GM18909 (cell line): Measurements from ENCODE around the gene PRPF39.
"Not testable (repeated sequence)": the region's sequence is repeated elsewhere in the genome, so short reads cannot be mapped to it uniquely, and the experiment has no call there.

Source experiments
- ATAC-seq: cut with Tn5 transposase; IDR thresholded peaks from one replicate; pipeline ENCODE4 v1.9.1; 2021; ENCODE audit warnings: mild to moderate bottlenecking; ENCODE audit not compliant: unreplicated experiment, poor library complexity

Gene PRPF39

GRCh38 chr14:45081096-45081495 is 2.8 kb upstream of the PRPF39 start:
- not testable (repeated sequence) for ATAC-seq

GRCh38 chr14:45082420-45082819 is 1.5 kb upstream of the PRPF39 start:
- no peak for ATAC-seq

GRCh38 chr14:45083617-45083975 is 320 bp upstream of the PRPF39 start:
- no peak for ATAC-seq

DNA sequence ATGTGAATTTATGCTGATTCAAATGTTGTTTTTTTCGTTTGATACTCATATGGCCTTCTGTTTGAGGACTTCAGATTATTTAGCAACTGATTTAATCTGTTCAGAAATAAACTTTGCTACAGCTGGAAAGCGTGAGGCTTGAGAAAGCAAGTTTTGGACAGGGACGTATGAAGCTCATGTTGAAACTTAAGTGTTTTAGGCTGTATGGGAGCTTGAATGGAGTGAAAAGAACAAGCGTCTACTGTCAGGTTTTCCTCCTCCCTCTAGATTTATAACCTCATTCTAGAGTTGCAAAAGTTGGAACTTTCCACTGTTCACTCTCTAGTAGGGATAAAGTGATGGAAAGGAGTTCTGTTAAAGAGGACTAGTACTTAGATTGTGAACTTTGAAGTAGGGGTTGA is 1.0 kb downstream of the PRPF39 start:
- no peak for ATAC-seq

- ATAC-seq = peak; percentile 80
These were observed 5.9 kb downstream of the PRPF39 start for GRCh38 chr14:45089813-45090212.

DNA sequence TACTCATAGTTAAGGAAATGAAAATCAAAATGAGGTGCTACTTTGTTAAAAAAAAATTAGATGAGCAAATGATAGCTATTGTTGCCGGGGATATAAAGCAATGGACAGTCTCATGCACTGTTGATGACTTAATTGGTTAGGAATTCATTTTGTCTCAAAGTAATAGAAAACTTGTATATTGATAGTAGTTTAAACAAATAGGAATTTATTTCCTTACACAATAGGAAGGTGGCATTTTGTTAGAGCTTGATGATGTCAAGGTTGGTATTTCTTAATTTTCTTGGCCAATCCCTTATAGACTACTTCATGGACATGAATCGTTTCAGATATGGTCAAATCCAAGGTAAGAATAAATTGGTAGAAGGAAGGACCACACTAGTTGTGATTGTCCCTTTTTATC is 7.8 kb downstream of the PRPF39 start:
- no peak for ATAC-seq

- no peak for ATAC-seq
These were observed 10.4 kb downstream of the PRPF39 start for GRCh38 chr14:45094275-45094674.

DNA sequence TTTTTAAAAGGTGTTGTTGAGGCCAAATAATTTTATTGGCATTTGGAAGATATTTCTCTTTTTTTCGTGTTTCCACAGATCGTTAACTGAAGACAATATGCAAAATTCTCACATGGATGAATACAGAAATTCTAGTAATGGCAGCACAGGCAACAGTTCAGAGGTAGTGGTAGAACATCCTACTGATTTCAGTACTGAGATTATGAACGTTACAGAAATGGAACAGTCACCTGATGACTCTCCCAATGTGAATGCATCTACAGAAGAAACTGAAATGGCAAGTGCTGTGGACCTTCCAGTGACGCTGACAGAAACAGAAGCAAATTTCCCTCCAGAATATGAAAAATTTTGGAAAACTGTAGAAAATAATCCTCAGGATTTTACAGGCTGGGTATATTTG is 11.2 kb downstream of the PRPF39 start:
- no peak for ATAC-seq

GRCh38 chr14:45096218-45096617 is 12.3 kb downstream of the PRPF39 start:
- no peak for ATAC-seq

GRCh38 chr14:45103806-45104205 is 19.9 kb downstream of the PRPF39 start:
- no peak for ATAC-seq

DNA sequence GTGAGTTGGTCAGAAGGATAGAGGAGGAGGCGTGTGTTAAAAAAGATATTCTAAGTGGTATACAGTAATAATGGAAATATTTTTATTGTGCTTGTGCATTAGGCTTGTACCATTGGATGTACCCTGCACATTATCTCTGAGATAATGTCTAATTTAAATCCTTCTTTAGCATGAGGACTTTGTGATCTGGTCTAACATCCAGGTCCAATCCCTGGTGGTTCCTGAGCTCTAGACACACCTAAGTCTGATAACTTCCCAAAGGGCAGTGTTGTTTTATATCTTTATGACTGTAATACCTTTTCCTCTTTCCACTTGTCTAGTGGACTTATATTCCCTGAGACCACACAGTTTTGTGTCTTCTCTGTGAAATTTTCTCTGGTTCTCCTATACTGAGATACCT is 20.6 kb downstream of the PRPF39 start:
- no peak for ATAC-seq

DNA sequence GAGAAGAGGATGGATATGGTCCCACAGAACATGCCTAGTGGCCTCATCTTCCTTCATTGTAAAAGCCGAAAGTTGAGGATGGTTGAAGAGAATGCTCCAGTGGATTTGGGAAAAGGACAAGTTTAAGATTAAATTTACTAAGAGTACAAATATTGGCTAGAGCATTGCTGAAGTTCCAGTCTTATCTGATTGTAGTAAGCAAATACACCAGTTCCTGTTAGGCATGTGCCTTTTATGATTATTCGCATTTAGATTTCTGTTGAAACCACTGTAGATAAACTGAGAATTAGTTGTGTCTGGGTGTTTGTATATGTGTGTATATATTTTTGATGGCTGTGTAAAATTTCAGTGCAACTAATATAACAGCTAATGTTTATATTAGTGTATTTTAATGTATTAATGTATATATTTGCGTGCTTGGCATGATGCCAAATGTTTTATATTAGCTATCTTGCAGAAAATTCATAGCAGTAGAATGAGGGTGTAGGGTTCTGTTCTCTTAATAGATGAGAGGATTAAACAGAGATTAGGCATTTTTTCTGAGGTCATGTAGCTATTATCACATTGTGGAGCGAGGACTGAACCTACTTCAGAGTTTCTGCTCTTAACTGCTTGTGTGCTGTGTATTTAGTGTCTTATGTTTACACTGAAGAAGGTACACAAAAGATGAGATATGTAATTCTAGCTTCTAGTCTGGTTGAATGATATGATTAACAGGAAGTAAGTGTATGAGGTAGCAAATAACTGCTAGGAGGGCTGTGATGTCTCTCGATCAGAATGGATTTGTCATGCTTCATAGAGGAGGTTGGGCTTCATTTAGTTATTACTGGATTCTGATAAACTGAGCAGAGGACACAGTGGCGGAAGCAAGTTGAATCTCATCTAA is 29.2 kb downstream of the PRPF39 start:
- ATAC-seq = no peak

DNA sequence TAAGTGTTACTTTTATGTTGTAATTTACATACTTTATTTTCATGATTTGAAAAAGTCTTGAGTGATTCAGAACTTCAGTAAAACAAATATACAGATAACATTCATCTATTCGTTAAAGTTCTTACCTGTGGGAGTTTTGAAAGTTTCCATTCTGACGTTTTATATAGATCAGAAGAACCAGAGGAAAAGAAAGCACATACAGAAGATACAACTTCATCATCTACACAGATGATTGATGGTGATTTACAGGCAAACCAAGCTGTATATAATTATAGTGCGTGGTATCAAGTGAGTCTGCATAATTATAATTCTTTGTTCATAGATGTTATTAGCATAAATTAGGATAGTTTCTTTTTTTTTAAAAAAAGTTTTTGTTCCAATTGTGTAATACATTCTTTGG is 30.4 kb downstream of the PRPF39 start:
- no peak for ATAC-seq

DNA sequence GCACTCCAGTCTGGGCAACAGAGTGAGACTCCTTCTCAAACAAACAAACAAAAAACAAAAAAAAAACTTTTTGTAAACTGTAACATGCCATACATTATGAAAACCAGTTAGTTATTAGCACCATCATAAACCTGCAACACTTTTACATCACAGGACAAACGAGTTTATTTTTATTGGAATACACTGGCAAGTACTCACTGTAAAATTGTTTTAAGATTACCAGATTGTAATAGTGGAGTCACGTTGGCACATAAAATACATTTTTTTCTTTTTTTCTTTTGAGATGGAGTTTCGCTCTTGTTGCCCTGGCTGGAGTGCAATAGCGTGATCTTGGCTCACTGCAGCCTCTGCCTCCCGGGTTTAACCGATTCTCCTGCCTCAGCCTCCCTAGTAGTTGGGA is 34.7 kb downstream of the PRPF39 start:
- no peak for ATAC-seq

DNA sequence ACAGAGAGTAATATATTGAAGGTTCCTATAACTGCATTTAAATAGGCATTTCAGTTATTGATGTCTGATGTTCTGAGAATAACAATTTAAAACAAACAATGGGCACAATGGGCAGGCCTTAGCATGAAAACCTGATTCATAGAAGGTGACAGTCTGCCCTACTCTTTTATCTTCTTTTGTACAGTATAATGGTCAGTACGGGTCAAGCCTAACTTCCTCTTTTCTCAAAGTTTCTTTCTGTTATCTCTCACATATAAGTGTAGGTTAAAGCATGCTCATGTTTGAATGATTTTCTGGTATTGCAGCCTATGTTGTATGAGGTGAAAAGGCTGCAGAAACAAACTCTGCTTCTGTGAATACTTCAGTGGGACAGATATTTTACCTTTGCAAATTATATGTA is 36.2 kb downstream of the PRPF39 start:
- no peak for ATAC-seq

DNA sequence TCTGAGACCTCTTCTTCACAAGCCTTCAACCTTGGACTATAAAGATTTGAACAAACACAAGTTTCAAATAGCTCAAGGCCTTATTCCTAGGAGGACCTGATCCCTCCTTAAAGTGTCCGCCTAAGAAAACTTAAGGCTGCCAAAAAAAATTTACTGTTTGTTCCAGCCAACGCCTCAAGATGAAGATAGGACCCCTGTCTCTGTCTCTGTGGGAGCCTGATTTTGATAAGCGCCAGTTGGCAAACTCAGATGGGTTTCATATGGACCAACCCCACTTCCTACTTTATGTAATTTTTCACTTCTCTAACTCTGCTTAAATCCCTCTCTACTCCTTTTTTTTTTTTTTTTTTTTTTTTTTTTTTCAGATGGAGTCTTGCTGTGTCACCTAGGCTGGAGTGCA is 39.4 kb downstream of the PRPF39 start:
- no peak for ATAC-seq

DNA sequence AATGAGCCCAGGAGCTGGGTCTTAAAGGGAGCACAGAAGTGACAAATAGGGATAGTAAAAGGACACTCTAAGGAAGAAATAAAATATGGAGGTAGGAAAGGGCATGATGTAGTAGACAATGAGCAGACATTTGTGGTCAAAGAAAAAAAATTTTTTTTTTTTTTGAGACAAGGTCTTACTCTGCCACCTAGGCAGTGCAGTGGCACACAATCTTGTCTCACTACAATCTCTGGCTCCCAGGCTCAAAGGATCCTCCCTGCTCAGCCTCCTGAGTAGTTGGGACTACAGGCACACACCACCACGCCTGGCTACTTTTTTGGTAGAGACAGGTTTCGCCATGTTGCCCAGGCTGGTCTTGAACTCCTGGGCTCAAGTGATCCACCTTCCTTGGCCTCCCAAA is 41.8 kb downstream of the PRPF39 start:
- no peak for ATAC-seq

GRCh38 chr14:45128963-45129629 is 45.2 kb downstream of the PRPF39 start:
- ATAC-seq = no peak

- ATAC-seq = no peak
These were observed 49.8 kb downstream of the PRPF39 start for GRCh38 chr14:45133683-45134050.

- peak; percentile 91 for ATAC-seq
These were observed 50.4 kb downstream of the PRPF39 start, which contains the start of gene FKBP3 for GRCh38 chr14:45134051-45134958. TSS of gene FKBP3 (minus strand) at chr14:45134481. CDS start at chr14:45134456, 25 bp downstream.

DNA sequence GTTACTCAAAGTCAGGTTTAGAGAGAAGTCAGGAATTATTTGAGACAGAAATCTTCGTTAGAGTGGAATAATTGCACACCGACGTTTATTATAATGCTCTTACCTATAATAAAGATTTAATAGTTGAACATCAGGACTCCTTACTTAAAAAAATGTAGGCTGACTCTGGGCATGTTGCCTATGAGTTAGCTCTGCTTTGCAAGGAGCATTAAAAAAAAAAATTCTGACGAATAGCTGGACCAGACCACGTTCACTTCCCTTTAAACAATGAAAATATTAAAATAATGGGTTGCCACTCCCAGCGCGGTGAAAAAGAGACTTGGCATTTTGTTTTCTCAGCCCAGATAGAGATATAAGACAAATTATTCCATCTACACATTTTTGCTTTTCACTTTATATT is 51.2 kb downstream of the PRPF39 start:
- ATAC-seq = no peak
